Activated naive CD4-positive, alpha-beta T cell treated with Interleukin-2 at 50 U/mL for 16 hours (primary cell): Measurements from ENCODE around the gene C1R.
"Not testable (repeated sequence)": the region's sequence is repeated elsewhere in the genome, so short reads cannot be mapped to it uniquely, and the experiment has no call there.

Experiments
- DNase-seq: peaks from one replicate; pipeline ENCODE4 v3.0.0-alpha.2; 2020

The C1R gene

DNA sequence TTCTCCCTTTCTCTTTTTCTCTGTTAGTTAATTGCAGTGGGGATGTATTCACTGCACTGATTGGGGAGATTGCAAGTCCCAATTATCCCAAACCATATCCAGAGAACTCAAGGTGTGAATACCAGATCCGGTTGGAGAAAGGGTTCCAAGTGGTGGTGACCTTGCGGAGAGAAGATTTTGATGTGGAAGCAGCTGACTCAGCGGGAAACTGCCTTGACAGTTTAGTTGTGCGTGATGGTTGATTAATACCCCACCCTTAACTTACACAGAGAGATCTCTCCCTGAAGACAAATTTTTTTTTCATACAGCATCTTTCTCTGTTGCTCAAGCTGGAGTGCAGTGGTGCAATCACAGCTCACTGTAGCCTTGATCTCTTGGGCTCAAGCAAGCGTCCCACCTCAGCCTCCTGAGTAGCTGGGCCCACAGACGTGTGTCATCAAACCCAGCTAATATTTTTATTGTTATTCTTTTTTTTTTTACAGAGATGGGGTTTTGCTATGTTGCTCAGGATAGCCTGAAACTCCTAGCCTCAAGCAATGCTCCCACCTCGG, 27.1 kb downstream of the C1R start:
- DNase-seq, result no peak

DNA sequence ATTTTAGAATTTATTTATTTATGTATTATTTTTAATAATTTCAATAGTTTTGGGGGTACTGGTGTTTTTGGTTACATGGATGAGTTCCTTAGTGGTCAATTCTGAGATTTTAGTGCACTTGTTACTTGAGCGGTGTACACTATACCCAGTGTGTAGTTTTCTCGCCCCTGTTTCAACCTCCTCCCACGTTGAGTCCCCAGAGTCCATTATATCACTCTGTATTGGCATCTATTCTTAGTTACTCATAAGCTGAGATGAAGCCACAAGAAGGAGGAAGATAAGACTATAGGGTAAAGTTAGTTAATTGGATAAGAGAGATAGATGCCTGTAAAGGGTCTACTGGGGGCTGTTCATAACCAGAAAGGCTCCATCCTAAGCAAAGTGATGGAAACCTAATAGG, 27.7 kb downstream of the C1R start:
- no peak for DNase-seq

DNA sequence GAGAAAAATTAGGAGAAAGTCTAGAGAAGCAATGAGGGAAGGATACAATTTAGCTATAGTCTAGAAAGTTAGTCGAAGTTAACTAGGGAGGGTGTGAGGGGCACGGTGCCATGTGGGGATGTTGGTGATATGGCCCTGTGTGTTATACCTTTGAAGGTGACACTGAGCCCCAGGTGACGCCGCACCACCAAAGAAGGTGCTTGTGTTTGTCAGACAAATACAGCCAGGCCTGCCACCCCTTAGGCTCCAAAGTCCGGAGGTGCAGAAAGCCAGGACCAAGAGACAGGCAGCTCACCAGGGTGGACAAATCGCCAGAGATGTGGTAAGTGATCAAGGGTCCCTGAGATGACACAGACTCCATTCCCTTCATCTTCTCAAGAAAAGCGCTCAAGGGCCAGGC, 30.6 kb downstream of the C1R start:
- DNase-seq, result no peak

DNA sequence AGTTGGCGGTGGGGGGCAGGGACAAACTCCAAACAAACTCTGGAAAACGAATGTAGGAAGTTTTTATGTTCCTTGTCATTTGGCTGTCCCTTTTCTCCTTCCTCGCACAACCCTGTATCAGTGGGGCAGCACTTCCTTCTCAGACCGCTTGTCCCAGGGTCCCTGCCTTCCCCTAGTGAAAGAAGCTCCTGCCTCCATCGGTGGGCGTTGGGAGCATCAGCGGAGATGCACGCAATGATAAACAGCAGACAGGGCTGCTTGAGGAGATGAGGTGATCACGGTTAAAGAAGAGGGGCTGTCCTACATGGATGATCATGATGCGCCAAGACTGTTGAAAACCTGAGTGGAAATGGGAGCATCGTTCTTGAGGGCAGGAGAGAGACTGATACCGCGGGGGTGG, 31.1 kb downstream of the C1R start:
- DNase-seq, result no peak

DNA sequence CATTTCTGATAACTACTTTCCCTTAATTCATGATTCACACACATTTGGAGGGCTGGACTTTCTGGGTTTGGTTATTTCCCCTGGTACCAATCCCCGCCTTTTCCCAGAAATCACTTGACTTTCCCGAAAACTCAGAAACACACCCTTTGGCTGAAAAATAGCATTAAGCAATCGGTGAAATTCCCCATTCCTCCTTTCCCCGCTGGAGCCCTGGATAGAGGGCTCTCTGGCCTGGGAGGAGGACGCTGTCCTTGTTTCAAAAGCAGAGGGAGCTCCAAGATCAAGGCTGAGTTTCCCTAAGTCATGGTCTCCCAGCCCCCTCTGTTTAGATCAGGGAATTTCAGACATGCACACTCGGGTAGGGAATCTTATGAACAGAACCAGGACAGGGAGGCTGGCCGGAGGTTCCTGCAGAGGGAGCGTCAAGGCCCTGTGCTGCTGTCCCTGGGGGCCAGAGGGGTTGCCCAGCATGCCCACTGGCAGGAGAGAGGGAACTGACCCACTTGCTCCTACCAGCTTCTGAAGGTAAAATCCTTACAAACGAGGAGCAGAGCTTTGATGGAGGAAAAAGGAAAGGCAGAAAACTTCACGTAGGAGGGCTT, 31.8 kb downstream of the C1R start, which contains the start of gene C1S:
TSS of gene C1S (plus strand) at position 366 of the 602 bp plus-strand sequence. CDS start 1,195 bp downstream, outside the sequence.
- DNase-seq, result no peak

DNA sequence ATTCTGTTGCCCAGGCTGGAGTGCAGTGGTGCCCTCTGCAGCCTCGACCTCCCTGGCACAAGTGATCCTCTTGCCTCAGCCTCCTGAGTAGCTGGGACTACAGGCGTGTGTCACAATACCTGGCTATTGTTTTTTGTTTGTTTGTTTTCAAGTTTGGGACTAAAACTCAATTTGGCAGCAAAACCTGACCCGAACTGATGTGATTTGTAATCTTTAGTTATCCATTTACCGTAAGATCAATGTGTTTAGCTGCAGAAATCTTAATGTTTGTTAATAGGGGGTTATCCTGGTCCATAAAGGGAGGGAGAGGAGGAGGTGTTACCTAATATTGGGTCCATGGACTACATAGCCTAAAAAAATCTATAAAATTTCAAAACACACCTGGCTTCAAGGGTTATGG, 32.5 kb downstream of the C1R start:
- DNase-seq, result no peak

DNA sequence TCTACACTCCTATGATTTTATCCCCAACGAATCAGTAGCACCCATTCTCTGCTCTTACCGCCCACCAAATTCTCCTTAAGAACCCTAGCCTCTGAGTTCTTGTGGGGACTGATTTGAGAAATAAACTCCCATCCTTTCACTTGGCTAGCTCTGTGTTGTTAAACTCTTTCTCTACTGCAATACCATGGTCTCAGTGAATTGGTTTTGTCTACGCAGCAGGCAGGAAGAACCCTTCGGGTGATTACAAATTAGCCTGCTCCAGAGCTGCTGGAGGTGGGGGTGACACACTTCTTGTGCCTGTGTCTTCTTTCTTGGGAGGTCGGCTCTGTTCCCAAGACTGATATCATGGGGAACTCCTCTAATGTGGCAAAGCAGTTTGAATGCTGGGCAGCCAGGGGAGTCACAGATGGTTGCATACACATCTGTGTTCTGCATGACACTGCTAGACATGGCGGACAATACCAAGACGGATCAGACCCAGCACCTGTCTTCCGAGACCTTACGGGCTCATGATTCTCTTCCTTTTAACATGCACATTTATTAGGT, 33.3 kb downstream of the C1R start:
- no peak for DNase-seq

DNA sequence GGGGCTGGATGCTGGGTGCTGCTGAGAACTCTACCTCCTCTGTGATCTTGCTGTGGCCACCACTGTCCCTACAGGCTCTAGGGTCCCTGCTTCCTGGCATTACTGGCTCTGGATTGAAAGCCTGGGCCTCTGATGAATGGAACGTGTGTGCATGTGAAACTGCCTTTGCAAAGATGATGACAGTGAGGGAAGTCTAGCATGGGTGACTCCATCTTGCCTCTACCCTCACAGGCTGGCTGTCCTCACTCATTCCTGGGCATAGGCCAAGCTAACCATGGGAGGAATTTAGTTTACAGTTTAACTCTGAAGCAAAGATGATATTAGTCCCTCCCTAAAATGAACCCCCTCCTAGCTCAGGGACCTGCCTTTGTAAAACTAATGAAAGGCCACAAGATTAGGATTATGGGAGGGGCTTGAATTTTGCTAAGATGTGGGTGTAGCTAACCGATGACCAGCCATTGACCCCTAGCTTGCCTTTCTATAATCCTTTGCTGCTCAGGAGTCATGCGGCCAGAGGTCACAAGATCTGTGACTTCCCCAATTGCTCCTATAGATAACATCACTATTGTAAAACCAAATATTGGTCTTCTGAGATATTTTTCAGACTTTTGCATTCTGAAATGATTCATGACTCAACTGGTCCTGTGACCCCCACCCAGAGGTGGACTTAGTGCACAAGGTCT, 33.9 kb downstream of the C1R start:
- DNase-seq, result no peak

DNA sequence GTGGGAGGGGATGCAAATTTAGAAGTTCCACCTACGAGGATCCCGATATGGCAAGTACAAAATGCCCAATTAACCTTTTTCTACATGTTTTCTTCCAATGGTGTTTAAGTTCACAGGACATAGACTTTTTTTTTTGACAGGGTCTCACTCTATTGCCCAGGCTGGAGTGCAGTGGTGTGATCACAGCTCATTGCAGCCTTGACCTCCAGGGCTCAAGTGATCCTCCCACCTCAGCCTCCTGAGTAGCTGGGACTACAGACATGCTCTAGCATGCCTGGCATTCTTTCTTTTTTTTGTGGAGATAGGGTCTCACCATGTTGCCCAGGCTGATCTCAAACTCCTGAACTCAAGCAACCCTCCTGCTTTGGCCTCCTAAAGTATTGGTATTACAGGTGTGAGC, 36.5 kb downstream of the C1R start:
- not testable (repeated sequence) for DNase-seq

DNA sequence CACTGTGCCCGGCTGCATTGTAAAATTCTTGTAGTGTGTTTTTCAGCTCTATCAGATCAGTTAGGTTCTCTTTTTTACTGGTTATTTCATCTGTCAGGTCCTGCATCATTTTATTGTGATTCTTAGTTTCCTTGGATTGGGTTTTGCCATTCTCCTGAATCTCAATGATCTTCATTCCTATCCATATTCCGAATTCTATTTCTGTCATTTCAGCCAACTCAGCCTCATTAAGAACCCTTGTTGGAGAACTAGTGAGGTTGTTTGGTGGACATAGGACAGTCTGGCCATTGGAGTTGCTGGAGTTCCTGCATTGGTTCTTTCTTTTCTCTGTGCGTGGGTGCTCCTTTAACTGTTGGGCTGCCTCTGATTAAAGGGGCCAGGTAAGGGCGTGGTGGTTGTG, 37.3 kb downstream of the C1R start:
- DNase-seq, result no peak

DNA sequence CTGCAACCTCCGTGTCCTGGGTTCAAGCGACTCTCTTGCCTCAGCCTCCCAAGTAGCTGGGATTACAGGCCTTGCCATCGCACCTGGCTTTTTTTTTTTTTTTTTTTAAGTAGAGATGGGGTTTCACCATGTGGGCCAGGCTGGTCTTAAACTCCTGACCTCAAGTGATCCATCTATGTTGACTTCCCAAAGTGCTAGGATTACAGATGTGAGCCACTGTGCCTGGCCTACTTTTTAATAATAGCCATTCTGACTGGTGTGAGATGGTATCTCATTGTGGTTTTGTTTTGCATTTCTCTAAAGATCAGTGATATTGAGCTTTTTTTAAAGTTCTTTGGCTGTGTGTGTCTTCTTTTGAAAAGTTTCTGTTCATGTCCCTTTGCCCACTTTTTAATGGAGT, 42.3 kb downstream of the C1R start:
- DNase-seq, result not testable (repeated sequence)

DNA sequence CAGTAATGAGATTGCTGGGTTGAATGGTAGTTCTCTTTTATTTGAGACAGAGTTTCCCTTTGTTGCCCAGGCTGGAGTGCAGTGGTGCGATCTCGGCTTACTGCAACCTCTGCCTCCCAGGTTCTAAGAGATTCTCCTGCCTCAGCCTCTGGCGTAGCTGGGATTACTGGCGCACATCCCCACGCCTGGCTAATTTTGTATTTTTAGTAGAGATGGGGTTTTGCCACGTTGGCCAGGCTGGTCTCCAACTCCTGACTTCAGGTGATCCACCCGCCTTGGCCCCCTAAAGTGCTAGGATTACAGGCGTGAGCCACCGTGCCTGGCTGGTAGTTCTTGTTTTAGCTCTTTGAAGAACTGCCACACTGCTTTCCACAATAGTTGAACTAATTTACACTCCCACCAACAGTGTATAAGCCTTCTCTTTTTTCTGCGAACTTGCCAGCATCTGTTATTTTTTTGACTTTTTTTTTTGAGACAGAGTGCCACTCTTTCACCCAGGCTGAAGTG, 42.7 kb downstream of the C1R start:
- DNase-seq, result not testable (repeated sequence)

DNA sequence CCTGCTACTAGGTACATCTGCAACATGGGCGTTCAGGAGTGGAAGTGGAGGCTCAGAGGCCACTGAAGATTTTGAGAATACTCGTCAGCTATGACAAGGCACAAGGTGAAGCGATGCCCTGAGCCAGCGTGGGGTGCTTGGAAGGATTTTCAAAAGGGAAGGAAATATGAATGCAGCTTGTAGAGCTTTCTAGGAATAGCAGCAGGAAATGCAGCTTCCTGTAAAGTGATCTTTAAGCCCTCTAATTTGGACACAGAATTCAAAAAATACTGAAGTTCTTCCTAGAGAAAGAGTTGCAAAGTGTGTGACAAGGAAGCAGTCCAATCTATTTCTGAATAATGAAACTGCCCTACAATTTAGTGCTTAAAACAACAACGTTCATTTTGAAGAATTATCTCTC, 44.9 kb downstream of the C1R start:
- no peak for DNase-seq

DNA sequence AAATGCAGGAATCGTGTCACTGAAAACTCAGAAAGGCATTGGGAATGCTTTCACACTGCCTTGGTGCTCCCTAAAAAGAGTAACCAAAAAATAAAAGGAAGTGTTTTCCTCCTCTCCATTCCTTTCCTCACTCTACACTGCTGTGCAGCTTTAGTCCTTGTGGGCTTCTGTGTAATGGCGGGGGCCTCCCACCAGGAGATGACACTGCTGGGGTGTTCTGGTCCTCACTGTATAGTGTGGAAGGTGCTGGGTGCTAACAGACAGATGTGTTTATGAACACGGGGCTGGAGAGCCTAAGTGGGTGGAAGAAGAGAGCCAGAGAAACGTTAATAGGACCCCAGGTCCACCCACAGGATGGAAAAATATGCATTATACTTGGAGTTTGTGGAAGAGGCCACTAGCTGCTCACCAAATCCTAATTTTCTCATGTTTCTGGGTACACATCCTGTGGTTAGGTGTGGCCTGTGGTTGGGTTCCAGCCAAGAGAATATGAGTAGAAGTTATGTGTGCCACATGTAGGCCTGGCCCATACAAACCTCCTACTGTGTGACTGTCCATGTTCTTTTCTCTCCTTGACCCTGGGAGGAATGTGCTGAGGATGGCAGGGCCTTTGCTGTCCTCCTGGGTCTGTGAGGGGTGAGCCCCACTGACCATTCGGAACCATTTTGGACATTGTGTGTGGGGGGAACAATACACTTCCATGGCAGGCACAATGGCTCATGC, 45.7 kb downstream of the C1R start:
- no peak for DNase-seq

DNA sequence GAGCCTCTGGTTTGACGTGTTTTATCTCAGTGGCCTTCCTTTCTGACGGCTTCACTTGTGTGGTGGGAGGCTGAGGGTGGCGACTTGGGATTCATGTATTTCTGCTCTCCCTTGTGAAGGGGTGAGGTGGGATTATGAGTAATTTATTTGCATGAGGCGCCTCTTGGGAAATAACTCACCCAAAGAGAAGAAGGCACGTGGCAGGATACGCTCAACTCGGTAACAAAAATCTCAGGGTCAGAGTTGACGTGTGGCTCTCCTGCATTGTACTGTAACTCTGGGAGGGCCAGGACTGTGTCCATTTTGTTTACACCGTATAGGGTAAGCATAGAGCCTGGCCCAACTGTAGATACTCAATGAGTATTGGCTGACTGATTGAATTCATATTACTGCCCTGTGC, 46.3 kb downstream of the C1R start:
- no peak for DNase-seq

DNA sequence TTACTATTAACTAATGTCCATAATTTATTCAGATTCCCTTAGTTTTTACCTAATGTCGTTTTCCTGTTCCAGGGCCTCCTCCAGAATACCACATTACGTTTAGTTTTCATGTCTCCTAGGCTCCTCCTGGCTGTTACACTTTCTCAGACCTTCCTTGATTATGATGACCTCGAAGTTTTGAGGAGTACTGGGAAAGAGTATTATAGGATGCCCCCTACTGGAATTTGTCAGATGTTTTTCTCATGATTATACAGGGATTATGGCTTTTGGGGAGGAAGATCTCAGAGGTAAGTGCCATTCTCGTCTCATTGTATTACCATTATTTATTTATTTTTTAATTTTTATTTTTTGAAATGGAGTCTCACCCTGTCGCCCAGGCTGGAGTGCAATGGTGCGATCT, 49.4 kb downstream of the C1R start:
- DNase-seq, result no peak

DNA sequence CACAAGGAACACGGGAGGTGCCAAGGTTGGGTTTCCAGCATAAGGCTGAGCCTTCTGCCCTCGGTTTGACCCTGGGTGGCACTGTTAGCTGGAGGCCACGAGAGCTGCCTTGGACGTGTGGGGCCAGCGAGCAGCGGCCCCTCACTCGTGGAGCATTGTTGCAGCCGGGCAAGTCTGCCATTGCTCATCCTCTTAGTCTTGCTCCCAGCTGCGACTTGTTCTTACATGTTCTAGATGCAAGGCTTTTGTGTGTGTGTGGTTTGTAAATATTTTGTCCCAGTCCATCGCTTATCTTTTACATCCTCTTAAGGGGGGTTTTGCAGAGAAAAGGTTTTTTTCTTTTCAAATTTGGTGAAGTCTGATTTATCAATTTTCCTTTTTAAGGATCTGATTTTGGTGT, 52.8 kb downstream of the C1R start:
- no peak for DNase-seq

DNA sequence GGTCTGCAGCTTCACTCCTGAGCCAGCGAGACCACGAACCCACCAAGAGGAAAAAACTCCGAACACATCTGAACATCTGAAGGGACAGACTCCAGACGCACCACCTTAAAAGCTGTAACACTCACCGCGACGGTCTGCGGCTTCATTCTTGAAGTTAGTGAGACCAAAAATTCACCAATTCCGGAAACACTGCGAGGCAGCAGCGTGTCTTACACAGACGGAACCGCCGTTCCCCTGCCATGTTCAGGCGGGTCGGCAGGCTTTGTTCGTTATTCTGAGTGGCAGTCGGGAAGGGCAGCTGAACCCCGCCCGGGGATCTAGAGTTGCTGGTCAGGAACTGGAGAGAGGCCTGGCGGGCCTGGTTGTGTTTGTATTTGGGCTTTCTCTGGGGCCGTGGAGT, 53.7 kb downstream of the C1R start:
- DNase-seq, result no peak

DNA sequence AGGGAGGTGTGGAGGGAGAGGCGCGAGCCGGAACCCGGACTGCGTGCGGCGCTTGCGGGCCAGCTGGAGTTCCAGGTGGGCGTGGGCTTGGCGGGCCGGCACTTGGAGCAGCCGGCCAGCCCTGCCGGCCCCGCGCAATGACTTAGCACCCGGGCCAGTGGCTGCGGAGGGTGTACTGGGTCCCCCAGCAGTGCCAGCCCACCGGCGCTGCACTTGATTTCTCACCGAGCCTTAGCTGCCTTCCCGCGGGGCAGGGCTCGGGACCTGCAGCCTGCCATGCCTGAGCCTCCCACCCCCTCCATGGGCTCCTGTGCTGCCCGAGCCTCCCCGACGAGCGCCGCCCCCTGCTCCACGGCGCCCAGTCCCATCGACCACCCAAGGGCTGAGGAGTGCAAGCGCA, 54.8 kb downstream of the C1R start:
- not testable (repeated sequence) for DNase-seq

DNA sequence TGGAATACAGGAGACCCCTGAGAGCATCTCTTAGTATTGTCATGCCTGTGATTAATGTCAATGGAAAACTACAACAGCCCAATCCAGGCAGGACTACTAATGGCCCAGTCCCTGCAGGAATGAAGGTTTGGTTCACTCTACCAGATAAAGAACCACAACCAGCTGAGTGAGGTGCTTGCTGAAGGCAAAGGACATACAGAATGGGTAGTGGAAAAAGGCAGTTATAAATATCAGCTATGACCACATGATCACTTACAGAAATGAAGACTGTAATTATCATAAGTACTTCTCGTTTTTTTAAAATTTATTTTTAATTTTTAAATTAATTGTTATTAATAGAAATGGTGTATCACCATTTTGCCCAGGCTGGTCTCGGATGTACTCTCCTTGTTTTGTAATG, 56.8 kb downstream of the C1R start:
- no peak for DNase-seq

DNA sequence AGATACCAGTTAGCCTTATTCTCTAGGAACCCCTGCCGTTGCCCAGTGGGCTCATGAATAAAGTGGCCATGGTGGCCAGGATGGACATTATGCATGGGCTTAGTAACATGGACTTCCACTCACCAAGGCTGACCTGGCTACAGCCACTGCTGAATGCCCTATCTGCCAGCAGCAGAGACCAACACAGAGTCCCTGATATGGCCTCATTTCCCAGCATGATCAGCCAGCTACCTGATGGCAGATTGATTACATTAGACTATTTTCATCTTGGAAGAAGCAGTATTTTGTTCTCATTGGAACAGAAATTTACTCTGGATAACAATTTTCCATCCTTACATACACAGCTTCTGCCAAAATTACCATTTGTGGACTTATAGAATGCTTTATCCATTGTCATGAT, 57.8 kb downstream of the C1R start:
- no peak for DNase-seq

DNA sequence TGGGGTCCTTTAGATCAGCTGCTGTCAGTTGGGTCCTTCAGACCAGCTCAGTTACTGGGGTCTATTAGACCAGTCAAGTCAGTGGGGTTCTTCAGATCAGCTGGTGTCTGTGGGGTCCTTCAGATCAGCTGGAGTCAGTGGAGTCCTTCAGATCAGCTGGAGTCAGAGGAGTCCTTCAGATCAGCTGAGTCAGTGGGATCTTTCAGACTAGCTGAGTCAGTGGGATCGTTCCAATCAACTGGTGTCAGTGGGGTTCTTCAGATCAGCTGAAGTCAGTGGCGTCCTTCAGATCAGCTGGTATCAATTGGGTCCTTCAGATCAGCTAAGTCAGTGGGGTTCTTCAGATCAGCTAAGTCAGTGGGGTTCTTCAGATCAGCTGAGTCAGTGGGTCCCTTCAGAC, 59.3 kb downstream of the C1R start:
- DNase-seq, result no peak

DNA sequence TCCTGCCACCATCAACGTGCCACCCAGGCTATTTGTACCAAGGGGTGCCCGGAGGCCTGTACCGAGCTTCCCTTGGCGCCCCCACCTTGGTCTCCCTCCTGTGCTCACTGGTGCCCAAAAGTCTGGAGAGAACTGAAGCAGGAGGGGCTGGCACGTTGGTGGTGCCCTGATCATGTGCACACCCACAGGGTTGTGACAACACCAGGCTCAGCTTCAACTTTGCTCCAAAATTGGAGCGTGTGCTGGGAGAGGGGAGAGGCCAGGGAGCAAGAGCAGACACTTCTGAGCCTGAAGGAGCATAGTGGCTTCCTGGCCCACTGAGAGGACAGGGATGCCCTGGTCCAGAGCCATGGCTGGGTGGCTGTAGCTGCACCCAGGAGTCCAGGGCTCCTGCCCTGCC, 60.9 kb downstream of the C1R start:
- DNase-seq, result no peak
